KBM-7 (cell line): Measurements from ENCODE around the gene COL4A4.

ENCODE experiments used
- DNase-seq: peaks from one replicate; pipeline ENCODE4 v3.0.0-alpha.2; 2015
- in situ Hi-C: fragments of 300-500 bp; cut with MboI; formaldehyde crosslinking; loops from 2 replicates; pipeline ENCODE4 v1.14.3; 2020; ENCODE audit warnings: low sequenced_read_pairs, low pct_unique_long_range_greater_than_20kb, mixed read lengths

The COL4A4 gene

GRCh38 chr2:227164763-227165291, 822 bp upstream of the COL4A4 start:
- no peak for DNase-seq
- in situ Hi-C loops: no loop called here

- in situ Hi-C loops: no loop called here
- no peak for DNase-seq
Observed at GRCh38 chr2:227163485-227163997, 464 bp downstream of the COL4A4 start.

- in situ Hi-C loops: no loop called here
- no peak for DNase-seq
Observed at GRCh38 chr2:227161947-227162346, 2.1 kb downstream of the COL4A4 start.

- in situ Hi-C loops: no loop called here
- DNase-seq: no peak
Observed at GRCh38 chr2:227160164-227160563, 3.8 kb downstream of the COL4A4 start.

- in situ Hi-C loops: no loop called here
- no peak for DNase-seq
Observed at GRCh38 chr2:227154986-227155774, 8.8 kb downstream of the COL4A4 start.

DNA sequence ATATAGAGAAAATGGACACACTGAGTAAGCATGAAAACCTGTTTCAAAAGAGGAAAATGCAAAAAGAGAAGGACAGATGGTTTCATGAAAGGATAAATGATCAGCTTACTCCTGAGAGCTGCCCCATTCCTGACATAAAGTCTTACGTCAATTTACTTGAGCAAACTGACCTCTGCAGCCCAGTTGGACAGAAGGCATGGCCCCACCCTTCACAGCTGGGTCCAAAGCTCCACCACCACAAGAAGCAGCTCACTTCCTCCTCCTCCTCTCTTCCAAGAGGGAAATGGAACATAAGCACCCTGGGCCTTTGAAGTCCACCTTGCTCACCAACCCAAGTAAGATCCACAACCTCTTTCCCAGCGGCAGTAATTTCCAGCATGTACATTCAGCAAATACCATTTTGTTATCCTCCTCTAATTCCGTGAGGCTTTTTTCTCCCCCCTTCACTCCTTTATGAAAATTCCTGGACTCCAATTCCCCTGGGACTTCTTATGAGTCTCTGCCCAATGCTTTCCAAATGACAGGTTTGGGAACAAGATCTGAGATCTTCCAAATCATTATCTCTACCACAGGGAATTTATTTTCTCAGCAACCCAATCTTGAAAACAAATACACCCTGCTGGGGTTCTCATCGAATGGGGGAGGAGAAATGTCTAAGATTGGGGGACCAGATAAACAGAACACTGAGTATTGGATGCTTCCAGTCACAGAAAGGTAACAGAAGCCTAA, 10.1 kb downstream of the COL4A4 start:
- DNase-seq: no peak
- in situ Hi-C loops: no loop called here

DNA sequence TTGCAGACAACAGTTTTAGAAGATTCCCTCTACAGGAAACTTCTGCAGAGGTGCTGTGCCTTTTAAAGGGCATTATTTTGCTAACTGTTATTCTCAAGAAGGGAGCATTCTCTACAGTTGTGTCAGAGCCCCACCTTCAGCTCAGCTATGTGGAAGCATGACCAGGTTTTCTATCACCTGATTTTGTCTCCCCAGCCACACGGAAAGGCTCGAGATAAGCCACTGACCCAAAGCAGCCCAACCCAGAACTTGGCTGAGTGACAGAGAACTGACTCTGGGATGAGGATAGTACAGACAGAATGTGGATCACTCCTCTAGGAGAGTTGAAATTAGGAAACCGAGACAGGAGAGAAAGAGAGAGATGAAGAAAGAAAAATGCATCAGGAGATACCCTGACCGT, 10.7 kb downstream of the COL4A4 start:
- DNase-seq: no peak
- in situ Hi-C loops: no loop called here

- no peak for DNase-seq
Observed at GRCh38 chr2:227152093-227152766, 11.8 kb downstream of the COL4A4 start.

GRCh38 chr2:227150222-227150936, 13.6 kb downstream of the COL4A4 start:
- in situ Hi-C loops: no loop called here
- no peak for DNase-seq

More at GRCh38 chr2:227152093-227152766, 11.8 kb downstream of the COL4A4 start:
- in situ Hi-C loops: no loop called here

DNA sequence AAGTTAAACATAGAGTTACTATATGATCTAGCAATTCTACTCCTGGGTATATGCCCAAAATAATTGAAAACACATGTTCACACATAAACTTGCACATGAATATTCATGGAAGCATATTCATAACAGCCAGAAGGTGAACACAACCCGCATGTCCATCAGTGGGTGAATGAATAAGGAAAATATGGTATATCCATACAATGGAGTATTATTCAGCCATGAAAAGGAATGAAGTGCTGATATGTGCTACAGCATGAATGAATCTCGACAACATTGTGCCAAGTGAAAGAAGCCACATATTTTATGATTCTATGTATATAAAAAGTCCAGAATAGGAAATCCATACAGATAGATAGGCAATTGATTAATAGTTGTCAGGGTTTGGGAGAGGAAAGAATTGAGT, 15.9 kb downstream of the COL4A4 start:
- in situ Hi-C loops: loop anchor here (25.0 kb wide), 1 partner anchor 264 kb away; no protein-coding TSS in a partner anchor
- DNase-seq: no peak

GRCh38 chr2:227147023-227147422, 17.0 kb downstream of the COL4A4 start:
- DNase-seq: no peak
- in situ Hi-C loops: loop anchor here (25.0 kb wide), 1 partner anchor 265 kb away; no protein-coding TSS in a partner anchor

DNA sequence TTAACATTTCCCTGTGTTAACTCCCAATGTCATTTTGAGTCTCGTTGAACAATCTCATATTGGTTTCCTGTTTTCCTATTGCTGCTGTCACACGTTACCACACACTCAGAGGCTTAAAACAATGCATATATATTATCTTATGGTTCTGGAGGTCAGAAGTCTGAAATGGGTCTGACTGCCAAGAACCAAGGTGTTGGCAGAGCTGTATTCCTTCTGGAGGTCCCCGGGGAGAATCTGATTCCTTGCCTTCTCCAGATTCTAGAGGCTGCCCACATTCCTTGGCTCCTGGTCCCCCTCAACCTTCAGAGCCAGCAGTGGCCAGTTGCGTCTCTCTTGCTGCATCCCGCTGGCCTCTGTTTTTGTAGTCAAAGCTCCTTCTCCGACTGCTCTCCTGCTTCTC, 17.5 kb downstream of the COL4A4 start:
- in situ Hi-C loops: loop anchor here (25.0 kb wide), 1 partner anchor 266 kb away; no protein-coding TSS in a partner anchor
- no peak for DNase-seq

DNA sequence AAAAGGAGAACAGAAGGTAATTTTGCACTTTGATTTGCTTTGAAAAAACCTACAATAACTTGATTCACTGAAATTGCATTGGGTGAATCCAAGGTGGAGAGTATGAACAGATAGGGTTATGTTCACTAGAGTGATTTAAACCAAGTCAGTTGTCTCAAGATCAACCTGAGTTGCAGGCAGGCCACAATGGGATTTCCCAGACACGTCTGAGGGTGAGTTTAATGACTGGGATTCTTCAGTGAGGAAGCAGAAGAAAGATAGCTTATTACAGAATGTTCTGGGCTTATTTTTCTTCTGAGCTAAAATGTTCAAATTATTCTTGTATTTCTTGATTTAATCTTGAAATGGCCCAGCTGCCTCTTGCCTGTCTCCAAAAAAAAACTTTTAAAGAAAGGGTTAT, 20.1 kb downstream of the COL4A4 start:
- DNase-seq: no peak
- in situ Hi-C loops: loop anchor here (25.0 kb wide), 1 partner anchor 268 kb away; no protein-coding TSS in a partner anchor

DNA sequence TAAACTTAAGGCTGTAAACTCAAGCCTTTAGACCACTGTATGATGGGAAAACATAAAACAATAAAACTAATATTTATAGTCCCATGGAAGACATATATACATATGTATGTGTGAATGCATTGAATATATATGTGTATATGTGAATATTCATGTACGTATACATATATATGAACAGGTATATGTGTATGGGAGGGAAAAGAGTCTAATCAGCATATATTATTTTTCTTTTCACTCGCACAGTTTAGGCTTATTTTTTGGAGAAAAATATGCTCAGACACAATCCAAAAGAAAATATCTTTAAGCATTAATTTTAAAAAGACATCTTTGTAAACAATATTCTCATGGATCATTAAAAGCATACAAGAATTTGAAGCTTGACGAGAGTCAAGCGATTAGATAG, 22.7 kb downstream of the COL4A4 start:
- in situ Hi-C loops: loop anchor here (25.0 kb wide), 1 partner anchor 271 kb away; no protein-coding TSS in a partner anchor
- DNase-seq: no peak

DNA sequence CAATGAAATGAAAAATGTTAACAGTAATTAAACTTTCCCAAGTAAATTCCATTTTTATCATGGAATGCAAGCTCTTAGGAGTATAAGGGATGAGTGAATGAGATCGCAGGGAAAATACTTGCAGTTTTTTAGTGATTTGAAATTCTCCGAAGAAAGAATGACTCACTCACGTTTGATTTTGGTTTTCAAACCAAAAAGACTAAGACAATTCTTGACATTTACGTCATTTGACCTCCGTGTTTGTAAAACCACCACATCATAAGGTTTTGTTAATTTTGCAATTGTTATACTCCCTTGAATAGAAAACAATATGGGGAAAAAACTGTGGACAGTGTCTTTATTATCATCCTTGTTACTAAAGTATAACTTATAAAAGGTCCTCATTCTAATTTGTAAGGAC, 29.4 kb downstream of the COL4A4 start:
- in situ Hi-C loops: loop anchor here (25.0 kb wide), 1 partner anchor 278 kb away; no protein-coding TSS in a partner anchor
- DNase-seq: no peak

DNA sequence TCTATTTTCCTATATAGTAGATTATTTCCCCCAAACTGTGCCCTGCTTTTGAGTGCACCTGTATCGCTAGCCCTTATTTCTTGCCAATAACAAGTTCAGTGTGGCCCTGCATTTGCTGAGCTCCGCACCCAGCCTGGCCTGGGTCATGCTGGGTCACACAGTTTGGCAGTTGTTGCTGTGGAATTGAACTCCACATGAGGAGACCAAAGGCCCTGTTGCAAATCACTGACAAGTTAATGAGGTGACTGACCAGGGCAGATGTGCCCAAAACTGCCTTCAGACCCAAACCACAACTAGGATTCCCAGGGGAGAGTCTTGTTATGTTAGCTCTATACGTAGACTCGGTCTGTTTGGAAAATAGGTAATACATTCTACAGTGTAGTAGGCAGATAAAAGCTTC, 31.0 kb downstream of the COL4A4 start:
- in situ Hi-C loops: loop anchor here (25.0 kb wide), 1 partner anchor 279 kb away; no protein-coding TSS in a partner anchor
- DNase-seq: no peak

- in situ Hi-C loops: loop anchor here (25.0 kb wide), 1 partner anchor 282 kb away; no protein-coding TSS in a partner anchor
- no peak for DNase-seq
Observed at GRCh38 chr2:227130636-227131035, 33.4 kb downstream of the COL4A4 start.

- in situ Hi-C loops: loop anchor here (25.0 kb wide), 1 partner anchor 285 kb away; no protein-coding TSS in a partner anchor
- DNase-seq: no peak
Observed at GRCh38 chr2:227127201-227127600, 36.8 kb downstream of the COL4A4 start.
